HUDEP-2 (cell line): ENCODE data around the gene HAPLN3.
A peak's percentile ranks its signal among the peaks of the same experiment; 100 is the strongest.

ENCODE experiments used
- DNase-seq, 76 experiments: peaks; one replicate each; lab custom pipeline; 2025; ENCODE audit not compliant: unreplicated experiment in 76 of 76; lab: John Stamatoyannopoulos, UW

HAPLN3 gene

DNA sequence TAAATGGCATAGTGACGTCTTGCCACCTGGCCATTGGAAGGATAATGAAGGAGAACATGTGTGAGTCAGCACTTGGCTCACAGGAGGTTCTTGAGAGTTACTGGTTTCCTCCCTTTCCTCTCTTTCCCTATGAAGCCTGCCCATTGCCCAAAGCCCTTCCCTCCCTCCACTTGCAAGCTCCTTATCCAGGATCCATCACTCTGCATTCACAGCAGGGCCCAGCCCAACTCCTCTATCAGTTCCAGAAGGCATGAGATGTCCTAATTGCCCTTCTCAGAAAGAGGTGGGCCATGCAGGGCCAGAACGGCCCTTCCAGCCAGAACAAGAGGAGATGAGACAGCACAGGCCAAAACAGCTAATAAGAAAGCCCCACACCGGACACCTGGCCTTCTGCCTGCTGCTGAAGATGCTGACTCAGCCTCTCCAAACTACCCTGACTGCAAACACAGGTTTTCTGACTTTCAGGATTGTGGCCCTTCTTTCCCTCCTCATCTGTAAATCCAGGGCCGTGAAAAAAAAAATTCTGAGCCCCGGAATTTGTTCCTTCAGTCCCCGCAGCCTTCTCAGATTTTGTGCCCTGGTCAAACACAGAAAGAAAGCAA lies 29.7 kb downstream of the HAPLN3 start:
- peak in 4 of 76 experiments; percentile 5 to 30 (median 8) for DNase-seq

DNA sequence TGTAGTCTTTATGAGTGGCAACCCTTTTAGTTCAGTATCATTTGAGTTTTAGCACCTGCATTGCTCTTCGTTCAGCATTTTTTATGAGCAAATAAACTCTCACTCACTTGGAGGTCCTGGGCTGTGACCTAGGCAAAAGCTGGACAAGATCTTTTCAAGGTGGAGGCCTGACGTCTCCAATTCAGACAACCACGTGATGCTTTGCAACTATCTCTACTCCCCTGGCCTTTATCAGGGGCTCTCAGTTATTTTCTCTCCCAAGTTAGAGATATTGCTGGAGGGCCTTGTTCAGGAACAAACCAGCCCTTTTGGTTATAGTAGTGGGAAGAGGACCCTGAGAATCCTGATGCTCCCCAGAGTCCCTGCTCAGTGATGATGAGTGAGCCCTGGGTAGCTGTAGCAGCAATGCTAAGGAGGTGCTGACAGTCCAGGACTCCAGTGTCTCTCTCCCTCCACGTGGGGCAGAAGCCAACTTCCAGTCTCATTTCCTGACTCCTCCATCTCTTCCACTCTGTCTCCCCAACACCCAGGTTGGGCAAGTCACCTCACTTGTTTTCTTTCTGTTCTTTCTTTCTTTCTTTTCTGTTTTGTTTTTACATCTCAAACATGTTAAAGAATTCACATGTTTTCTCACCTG lies 30.4 kb downstream of the HAPLN3 start:
- peak in 5 of 76 experiments; percentile 4 to 12 (median 7) for DNase-seq

GRCh38 chr15:88863412-88863811 lies 31.9 kb downstream of the HAPLN3 start:
- DNase-seq = no peak

- no peak for DNase-seq
Measured at GRCh38 chr15:88860212-88860611, 35.1 kb downstream of the HAPLN3 start.

- no peak for DNase-seq
Measured at GRCh38 chr15:88859550-88859949, 35.8 kb downstream of the HAPLN3 start.

DNA sequence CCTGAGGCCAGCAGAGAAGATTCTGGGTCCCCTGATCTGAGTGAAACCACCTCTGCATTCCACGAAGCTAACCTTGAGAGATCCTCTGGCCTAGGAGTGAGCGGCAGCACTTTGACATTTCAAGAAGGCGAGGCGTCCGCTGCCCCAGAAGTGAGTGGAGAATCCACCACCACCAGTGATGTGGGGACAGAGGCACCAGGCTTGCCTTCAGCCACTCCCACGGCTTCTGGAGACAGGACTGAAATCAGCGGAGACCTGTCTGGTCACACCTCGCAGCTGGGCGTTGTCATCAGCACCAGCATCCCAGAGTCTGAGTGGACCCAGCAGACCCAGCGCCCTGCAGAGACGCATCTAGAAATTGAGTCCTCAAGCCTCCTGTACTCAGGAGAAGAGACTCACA lies 36.4 kb downstream of the HAPLN3 start:
- no peak for DNase-seq

- DNase-seq = no peak
Measured at GRCh38 chr15:88852476-88852875, 42.9 kb downstream of the HAPLN3 start.

- DNase-seq = no peak
Measured at GRCh38 chr15:88849376-88850072, 45.8 kb downstream of the HAPLN3 start.

DNA sequence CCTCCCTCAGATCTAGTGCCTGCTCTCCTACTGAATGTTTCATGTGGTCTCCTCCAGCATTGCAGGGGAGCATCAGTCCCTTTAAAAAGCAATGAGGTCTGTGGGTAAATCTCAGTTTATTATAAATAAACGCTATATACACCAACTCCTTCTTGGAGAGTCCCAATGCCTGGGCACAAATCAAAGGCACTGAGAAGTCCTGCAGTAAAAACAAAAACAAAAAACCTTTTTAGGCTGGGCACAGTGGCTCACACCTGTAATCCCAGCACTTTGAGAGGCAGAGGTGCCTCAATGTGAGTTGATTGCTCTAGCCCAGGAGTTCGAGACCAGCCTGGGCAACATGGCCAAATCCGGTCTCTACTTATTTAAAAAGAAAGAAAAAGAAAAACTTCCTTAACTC lies 47.1 kb downstream of the HAPLN3 start:
- DNase-seq = no peak

DNA sequence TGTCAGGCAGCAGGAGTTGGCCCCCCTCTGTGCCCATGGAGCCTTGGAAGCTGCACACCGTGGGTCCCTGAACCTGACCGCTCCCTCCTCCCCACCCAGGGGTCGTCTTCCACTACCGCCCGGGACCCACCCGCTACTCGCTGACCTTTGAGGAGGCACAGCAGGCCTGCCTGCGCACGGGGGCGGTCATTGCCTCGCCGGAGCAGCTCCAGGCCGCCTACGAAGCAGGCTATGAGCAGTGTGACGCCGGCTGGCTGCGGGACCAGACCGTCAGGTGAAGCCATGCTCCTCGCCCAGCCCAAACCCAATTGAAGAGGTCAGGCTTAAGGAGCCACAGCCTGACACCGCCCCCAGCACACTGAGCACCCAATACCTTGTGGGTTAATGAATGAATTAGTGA lies 48.2 kb downstream of the HAPLN3 start:
- DNase-seq = no peak

- no peak for DNase-seq
Measured at GRCh38 chr15:88845616-88846015, 49.7 kb downstream of the HAPLN3 start.

DNA sequence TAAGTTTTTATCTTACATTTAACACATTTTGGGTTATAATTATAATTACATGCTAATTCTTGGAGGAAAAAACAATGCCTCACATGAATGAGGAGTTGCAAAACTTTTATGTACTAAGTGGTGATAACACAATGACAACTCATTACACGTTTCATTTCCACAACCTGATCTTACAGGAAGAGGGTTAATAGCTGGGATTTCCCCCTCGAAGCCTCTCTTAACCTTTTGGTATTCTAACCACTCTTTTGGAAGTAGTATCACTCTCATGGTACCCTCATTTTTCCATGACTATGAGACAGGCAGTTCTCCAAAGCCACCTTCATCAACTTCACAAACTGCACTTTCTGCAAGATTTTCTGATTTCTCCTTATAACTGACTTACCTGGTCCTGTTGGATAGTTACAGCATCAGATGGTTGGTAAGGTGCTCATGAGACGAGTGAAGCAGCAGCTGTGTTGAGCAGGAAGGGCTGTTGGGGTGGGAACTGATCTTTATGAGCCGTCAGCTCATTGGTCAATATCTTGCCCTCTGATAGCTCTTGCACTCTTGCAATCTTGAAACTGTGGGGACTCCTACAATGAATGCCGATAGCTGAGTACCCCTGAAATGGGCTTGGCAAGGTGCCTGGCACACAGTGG lies 50.5 kb downstream of the HAPLN3 start:
- DNase-seq = no peak

DNA sequence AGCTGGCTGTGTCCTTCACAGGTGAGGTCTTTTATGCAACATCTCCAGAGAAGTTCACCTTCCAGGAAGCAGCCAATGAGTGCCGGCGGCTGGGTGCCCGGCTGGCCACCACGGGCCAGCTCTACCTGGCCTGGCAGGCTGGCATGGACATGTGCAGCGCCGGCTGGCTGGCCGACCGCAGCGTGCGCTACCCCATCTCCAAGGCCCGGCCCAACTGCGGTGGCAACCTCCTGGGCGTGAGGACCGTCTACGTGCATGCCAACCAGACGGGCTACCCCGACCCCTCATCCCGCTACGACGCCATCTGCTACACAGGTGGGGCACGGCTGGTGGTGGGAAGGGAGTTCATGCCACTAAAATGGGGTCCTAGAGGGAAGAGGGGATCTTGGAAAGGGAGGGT lies 52.0 kb downstream of the HAPLN3 start:
- DNase-seq = no peak

DNA sequence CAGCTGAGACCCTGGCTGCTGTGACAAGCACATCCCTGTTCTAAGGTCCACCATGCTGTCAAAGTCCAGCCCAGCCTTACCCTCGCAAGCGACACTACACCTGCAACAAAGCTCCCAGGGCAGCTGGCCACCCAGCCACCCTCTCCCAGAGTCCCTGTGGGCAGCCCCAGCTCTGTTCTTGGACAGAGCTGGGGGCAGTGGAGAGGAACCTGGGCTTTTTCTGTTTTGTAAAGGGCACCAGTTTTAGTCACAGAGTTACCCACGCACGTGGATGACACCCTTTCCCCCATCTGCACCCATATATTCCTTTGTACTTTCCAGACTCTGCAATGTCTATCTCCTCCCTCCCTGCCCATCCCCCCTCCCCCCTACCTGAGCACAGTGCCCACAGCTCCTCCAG lies 53.2 kb downstream of the HAPLN3 start:
- no peak for DNase-seq

- DNase-seq = no peak
Measured at GRCh38 chr15:88841236-88841635, 54.1 kb downstream of the HAPLN3 start.

DNA sequence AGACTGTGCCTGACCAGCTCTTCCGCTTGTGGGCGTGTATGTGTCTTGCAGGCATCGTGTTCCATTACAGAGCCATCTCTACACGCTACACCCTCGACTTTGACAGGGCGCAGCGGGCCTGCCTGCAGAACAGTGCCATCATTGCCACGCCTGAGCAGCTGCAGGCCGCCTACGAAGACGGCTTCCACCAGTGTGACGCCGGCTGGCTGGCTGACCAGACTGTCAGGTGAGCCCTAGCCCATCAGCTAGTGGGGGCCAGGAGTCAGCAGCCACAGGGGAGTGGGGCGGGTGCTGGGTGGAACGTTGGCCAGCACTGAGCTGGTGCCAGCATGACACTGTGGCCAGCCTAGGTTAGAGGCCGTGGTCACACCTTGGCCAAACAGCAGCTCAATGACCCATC lies 55.4 kb downstream of the HAPLN3 start:
- DNase-seq = no peak

DNA sequence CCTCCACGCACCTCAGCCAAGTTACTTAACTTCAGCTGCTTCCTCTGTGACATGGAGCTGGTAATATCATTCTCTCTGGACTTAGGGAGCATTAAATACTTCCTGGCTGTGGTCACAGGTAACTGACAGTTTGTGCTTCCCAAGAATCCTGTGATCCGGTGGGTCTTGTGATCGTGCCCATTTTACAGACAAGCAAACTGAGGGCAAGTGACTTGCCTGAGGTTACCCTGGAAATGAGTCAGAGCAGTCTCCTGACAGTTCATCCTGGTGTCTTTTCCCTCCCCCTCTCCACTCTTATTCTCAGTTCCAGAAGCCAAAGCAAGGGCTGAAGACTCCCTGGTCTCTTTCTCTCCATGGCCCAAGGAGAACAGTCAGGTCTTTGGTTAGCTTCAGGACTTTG lies 56.2 kb downstream of the HAPLN3 start:
- DNase-seq = no peak

DNA sequence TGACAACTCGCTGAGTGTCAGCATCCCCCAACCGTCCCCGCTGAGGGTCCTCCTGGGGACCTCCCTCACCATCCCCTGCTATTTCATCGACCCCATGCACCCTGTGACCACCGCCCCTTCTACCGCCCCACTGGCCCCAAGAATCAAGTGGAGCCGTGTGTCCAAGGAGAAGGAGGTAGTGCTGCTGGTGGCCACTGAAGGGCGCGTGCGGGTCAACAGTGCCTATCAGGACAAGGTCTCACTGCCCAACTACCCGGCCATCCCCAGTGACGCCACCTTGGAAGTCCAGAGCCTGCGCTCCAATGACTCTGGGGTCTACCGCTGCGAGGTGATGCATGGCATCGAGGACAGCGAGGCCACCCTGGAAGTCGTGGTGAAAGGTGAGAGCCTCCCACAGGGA lies 56.7 kb downstream of the HAPLN3 start:
- DNase-seq = no peak

GRCh38 chr15:88835646-88836045 lies 59.7 kb downstream of the HAPLN3 start:
- peak in 1 of 76 experiments; percentile 7 for DNase-seq

GRCh38 chr15:88835119-88835518 lies 60.2 kb downstream of the HAPLN3 start:
- DNase-seq = no peak

DNA sequence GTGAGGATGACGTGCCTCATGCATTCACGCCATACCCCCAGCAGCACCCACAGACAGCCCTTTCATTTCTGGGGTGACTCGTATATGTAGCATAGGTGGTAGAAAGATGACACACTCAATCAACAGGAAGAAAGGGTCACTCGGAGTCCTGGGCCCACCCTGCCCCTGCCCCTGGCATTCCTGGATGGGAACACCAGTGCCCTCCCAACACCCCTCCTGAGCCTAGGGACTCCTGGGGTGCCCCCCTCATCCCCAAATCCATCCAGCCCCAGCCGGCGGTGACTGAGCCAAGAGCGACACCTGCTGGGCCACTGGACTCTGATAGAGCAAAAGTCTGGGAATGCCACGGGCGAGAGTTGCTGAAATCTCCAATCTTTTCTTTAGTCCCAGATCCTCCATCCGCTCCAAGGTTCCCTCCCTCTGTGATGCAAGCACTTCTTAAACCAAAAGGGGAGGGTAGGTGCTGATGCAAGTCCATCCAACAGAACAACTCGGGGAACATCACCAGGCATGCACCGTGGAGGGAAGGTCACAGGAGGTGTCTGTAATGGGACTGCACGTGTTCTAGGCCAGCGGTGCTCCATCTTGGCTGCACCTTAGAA lies 61.0 kb downstream of the HAPLN3 start:
- DNase-seq = peak in 16 of 76 experiments; percentile 1 to 18 (median 10)
